Fibroblast of pulmonary artery (primary cell): Measurements from ENCODE around the gene VSX2.

ENCODE experiments used
- DNase-seq: peaks from one replicate; pipeline ENCODE4 v3.0.0-alpha.2; 2010; ENCODE audit warnings: low read depth
- H3K4me3 ChIP-seq: replicated peaks from 2 replicates; pipeline ENCODE4 v1.5.1; 2011; ENCODE audit warnings: low read depth, mild to moderate bottlenecking, control low read depth, low read length, moderate library complexity
- TF ChIP-seq, protein P1 (sequence below): IDR thresholded peaks from 2 replicates; pipeline ENCODE4 v1.5.1; 2011; ENCODE audit warnings: mild to moderate bottlenecking, control low read depth, low read length, inconsistent platforms; ENCODE audit errors: missing control alignments

VSX2 gene

DNA sequence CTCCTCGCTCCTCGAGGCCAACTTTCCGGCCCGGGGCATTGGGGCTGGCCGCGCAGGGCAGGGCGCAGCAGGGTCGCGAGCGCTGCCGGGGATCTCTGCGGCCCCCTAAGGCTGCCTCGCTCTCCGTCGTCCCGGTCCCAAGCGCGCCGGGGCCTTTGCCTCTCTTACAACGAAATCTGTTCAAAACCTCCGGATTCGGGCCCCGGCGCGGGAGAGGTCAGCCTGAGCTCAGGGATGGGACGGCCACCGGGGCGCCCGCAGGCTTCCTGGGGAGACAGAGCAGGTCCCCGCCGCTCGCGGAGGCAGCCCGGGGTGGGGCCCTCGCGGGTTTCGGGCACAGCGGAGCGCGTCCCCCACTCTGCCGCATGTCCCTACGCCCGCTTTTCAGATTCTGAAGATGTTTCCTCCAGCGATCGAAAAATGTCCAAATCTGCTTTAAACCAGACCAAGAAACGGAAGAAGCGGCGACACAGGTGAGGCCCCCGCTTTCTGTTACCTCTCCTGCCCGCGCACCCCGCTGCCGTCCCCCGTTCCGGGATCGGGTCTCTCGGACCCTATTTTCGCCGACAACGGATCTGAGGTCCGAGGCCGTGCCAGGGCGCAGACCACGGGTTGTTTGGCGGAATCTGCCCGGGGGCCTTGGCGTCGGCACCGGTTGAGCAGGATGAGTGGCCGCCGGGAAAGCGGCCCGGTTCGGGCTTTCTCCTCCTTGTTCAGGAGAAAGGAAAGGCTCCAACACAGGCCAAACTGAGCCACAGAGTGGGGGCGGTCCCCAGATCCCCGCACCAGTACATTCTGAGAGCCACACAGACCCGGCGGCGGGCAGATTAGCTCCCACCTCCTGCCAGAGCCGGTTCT, 1.8 kb downstream of the VSX2 start:
- no peak overlapping the region for H3K4me3 ChIP-seq
- TF ChIP-seq, protein P1, sequence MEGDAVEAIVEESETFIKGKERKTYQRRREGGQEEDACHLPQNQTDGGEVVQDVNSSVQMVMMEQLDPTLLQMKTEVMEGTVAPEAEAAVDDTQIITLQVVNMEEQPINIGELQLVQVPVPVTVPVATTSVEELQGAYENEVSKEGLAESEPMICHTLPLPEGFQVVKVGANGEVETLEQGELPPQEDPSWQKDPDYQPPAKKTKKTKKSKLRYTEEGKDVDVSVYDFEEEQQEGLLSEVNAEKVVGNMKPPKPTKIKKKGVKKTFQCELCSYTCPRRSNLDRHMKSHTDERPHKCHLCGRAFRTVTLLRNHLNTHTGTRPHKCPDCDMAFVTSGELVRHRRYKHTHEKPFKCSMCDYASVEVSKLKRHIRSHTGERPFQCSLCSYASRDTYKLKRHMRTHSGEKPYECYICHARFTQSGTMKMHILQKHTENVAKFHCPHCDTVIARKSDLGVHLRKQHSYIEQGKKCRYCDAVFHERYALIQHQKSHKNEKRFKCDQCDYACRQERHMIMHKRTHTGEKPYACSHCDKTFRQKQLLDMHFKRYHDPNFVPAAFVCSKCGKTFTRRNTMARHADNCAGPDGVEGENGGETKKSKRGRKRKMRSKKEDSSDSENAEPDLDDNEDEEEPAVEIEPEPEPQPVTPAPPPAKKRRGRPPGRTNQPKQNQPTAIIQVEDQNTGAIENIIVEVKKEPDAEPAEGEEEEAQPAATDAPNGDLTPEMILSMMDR: no peak
- DNase-seq: no peak

DNA sequence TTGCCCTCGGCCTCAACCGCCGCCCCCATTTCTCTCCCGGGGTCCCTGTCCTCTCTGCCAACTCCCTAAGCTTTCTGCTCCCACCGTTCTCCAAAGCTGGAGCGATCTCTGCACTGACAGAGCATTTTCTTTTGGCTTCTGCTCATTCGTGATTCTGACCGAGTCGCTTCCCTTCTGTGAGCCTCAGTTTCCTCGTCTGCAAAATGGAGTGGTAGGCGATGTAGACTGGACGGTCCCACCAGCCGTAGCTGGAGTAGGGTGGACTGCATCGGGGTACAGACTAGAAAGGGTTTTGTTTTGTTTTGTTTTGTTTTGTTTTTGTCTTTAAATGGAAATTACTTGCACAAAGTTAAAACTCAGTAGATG, 2.4 kb downstream of the VSX2 start:
- TF ChIP-seq, protein P1: no peak
- DNase-seq: no peak
- H3K4me3 ChIP-seq: no peak overlapping the region

DNA sequence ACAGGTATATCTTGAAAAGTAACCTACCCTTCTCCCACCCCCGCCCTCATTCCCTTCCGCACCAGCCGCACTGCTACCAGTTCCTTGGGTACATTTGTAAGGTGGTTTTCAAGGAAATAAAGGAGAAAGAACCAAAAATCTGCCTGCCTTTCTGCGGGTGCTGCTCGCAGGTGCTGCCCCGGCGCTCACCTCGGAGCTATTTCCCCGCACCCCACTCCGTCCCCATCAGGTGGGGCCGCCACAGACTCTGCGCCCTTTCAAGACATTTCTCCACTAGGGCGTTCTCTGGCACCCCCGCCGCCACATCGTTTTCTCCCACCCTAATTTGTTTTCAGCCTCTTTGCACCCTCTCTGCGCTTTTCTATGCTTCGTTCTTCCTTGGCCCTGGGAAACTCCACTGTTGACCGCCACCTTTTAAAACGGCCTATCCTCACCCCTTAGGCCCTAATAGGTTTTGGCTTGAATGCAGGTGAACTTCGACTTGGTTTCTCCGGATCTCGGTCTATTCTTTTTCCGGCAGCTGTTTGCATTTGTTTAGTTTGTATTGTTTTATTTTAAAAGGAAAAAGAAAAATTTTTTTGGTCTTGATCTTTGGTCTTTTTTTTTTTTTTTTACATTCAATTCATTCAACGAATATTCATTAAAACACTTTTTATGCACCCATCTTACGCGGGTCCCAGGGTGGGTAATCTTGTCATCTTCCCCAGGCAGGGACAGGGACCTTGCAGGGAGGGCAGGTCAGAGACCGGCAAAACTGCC, 3.0 kb downstream of the VSX2 start:
- TF ChIP-seq, protein P1: no peak
- no peak for DNase-seq
- no peak overlapping the region for H3K4me3 ChIP-seq

DNA sequence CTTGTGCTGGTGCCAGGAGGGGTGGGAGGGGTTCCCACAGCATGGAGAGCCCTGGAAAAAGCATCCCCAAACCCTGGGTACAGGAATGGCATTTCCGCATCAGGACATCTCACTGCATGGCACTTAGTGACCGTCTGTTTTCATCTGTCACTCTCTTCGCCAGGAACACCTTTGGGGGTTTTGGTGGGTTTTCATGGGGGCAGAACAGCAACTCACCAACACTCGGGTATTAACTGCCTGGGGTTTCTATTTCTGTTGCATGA, 3.5 kb downstream of the VSX2 start:
- TF ChIP-seq, protein P1: no peak
- no peak overlapping the region for H3K4me3 ChIP-seq
- no peak for DNase-seq

DNA sequence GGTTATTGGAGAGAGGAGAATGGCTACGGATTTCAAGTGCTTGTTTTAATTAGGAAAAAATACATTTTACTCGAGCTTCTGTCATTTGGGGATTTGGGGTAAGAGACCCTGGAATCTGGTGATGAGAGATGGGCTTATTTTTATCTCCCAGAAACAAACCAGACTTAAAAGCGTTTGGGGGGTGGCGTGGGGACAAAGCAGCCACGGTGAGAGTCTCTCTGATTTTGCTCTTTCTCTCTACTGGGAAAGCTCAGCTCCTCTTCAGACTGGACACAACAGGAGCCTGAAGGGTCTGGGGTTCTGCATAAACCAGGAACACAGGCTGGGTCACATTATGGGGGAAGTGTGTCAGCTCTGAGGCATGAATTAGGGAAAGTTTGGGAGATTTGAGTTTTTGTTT, 3.8 kb downstream of the VSX2 start:
- DNase-seq: no peak
- TF ChIP-seq, protein P1: no peak
- H3K4me3 ChIP-seq: no peak overlapping the region

DNA sequence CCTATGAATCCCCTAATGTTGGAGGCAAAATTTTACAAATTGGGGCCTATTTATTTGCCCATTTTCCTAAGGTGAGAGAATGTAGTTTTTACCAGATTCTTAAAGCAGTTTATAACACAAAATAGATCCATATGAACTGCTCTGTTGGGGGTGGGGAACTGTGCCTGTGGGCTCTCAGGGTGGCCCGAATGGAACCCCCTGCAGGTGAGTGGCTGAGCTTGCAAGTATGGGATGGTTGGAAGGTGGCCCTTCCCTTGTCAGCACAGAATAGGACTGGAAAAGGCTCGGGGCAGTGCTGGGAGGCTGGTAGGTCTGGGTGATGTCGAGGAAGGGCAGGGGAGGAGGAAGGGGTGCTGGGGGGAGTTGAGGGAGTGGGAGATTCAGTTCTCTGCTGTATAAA, 4.9 kb downstream of the VSX2 start:
- DNase-seq: no peak
- TF ChIP-seq, protein P1: no peak
- H3K4me3 ChIP-seq: no peak overlapping the region

DNA sequence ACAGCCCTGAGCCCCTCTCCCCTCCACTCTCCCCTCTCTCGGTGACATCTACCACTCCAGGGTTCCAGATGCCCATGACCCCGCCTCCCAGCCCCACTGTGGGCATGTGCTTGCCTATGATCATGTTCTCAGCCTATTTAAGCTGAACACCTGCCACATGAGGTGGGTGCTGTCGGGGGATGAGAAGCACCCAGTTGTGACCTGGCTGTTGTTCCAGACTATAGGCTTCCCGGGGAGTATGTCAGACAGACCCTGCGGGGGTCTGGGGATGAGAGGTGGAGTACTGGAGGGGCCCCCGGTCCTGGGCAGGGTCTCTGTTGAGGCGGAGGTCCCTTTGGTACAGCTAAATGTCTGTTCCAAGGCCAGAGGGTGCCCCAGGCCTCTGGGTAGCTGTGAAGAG, 6.0 kb downstream of the VSX2 start:
- TF ChIP-seq, protein P1: no peak
- DNase-seq: no peak
- no peak overlapping the region for H3K4me3 ChIP-seq
